HepG2 (cell line): ENCODE data around the gene ANKRD22. TPM values are rescaled to one million over a fixed set of nuclear protein-coding genes. Genes with fewer than 3 reads are reported as not detected.

Source experiments
- ARID3A ChIP-seq: IDR thresholded peaks from 2 replicates; pipeline ENCODE4 v1.6.1; 2012; ENCODE audit warnings: low read depth, low read length, improper control_type of control experiment
- ARID5B ChIP-seq: IDR thresholded peaks from 2 replicates; pipeline ENCODE4 v1.4.0; 2020; ENCODE audit warnings: mild to moderate bottlenecking, missing genetic modification reagents
- CBFB ChIP-seq: sonication (generic); formaldehyde crosslinking; IDR thresholded peaks from 2 replicates; pipeline ENCODE4 v1.4.0; 2020; ENCODE audit warnings: missing genetic modification reagents
- CENPT ChIP-seq: sonication (generic); formaldehyde crosslinking; IDR thresholded peaks from 2 replicates; pipeline ENCODE4 v1.8.0; 2022; ENCODE audit warnings: low read depth, mild to moderate bottlenecking, moderate library complexity, missing genetic modification reagents
- DRAP1 ChIP-seq: IDR thresholded peaks from 2 replicates; pipeline ENCODE4 v1.6.1; 2016; ENCODE audit warnings: missing genetic modification reagents, missing compliant biosample characterization
- GMEB2 ChIP-seq: IDR thresholded peaks from 2 replicates; pipeline ENCODE4 v1.6.1; 2016; ENCODE audit warnings: missing biosample characterization, missing genetic modification reagents, low read depth
- HMG20B ChIP-seq: conservative IDR thresholded peaks from 2 replicates; pipeline ENCODE4 v1.6.1; 2016; ENCODE audit warnings: missing genetic modification reagents, missing compliant biosample characterization
- KAT8 ChIP-seq: IDR thresholded peaks from 2 replicates; pipeline ENCODE4 v1.6.1; 2016; ENCODE audit warnings: missing genetic modification reagents, missing compliant biosample characterization
- POGK ChIP-seq: sonication (generic); formaldehyde crosslinking; conservative IDR thresholded peaks from 2 replicates; pipeline ENCODE4 v1.8.0; 2022; ENCODE audit warnings: mild to moderate bottlenecking, moderate library complexity, missing genetic modification reagents
- SOX6 ChIP-seq, 2 experiments: fragments of 450-650 bp in 1 of 2; sonication (generic) in 1 of 2; formaldehyde crosslinking in 1 of 2; IDR thresholded peaks; 2 replicates each; pipeline versions ENCODE4 v1.4.0 to v1.6.1; 2017 to 2020; ENCODE audit warnings: antibody characterized with exemption in 1 of 2, mild to moderate bottlenecking in 1 of 2, missing genetic modification reagents in 1 of 2
- STAG1 ChIP-seq: sonication (generic); formaldehyde crosslinking; IDR thresholded peaks from 2 replicates; pipeline ENCODE4 v1.4.0; 2020; ENCODE audit warnings: missing genetic modification reagents
- TGIF2 ChIP-seq: IDR thresholded peaks from 2 replicates; pipeline ENCODE4 v1.6.1; 2016; ENCODE audit warnings: control low read depth, missing compliant biosample characterization
- TRIM24 ChIP-seq: sonication (generic); formaldehyde crosslinking; IDR thresholded peaks from 2 replicates; pipeline ENCODE4 v1.8.0; 2022; ENCODE audit warnings: mild to moderate bottlenecking, missing genetic modification reagents
- ZNF446 ChIP-seq: sonication (generic); formaldehyde crosslinking; IDR thresholded peaks from 2 replicates; pipeline ENCODE4 v1.5.0; 2020; ENCODE audit warnings: mild to moderate bottlenecking, missing genetic modification reagents
- ZNF513 ChIP-seq: sonication (generic); formaldehyde crosslinking; conservative IDR thresholded peaks from 2 replicates; pipeline ENCODE4 v1.5.0; 2020; ENCODE audit warnings: missing genetic modification reagents
- ZNF549 ChIP-seq: sonication (generic); formaldehyde crosslinking; IDR thresholded peaks from 2 replicates; pipeline ENCODE4 v1.5.0; 2020; ENCODE audit warnings: missing genetic modification reagents
- ZNF576 ChIP-seq: sonication (generic); formaldehyde crosslinking; IDR thresholded peaks from 2 replicates; pipeline ENCODE4 v1.4.0; 2020; ENCODE audit warnings: mild to moderate bottlenecking, missing genetic modification reagents
- polyA plus RNA-seq, 8 experiments: library from polyadenylated mRNA; depleted of rRNA in 3 of 8; stranded (reverse) in 7 of 8; unstranded in 1 of 8; fragments of >200 nt; fragmentation: Illumina TruSeq in 4 of 8; extraction: Trizol in 4 of 8; gene quantifications; 2 replicates each; pipeline versions ENCODE4 v1.2.1 to v1.2.3, GENCODE V29; 2011 to 2016; ENCODE audit warnings: low read depth in 4 of 8, missing spikeins in 1 of 8, mixed read lengths in 1 of 8; ENCODE audit not compliant: insufficient read depth in 1 of 8
- total RNA-seq, 5 experiments: library from RNA; depleted of rRNA; stranded (reverse); fragments of >200 nt; fragmentation: Illumina TruSeq; extraction: Trizol; gene quantifications; 2 replicates each; pipeline ENCODE4 v1.2.3, GENCODE V29; 2016; ENCODE audit warnings: low read depth in 1 of 5

Gene ANKRD22
- total and polyA plus RNA-seq, 2 of the 13 experiments (the other 11 are each of a cell fraction or from before 2014, with no cell fraction given) = not detected

- TF ChIP-seq POGK (no peak), CBFB (CRISPR knock-in tag) (peak; percentile 92), ARID5B (0 out of 2 replicates have a peak, but pooled peaks have one; percentile 25), SOX6 (IDR thresholded peaks at IDR 0.05) (no peak), SOX6 (CRISPR knock-in tag; IDR thresholded peaks at IDR 0.05) (no peak), ZNF513 (CRISPR knock-in tag) (no peak), CENPT (no peak), ZNF549 (CRISPR knock-in tag) (no peak), DRAP1 (CRISPR knock-in tag) (no peak), TRIM24 (CRISPR knock-in tag) (no peak), GMEB2 (CRISPR knock-in tag) (no peak), ZNF446 (CRISPR knock-in tag) (no peak), KAT8 (CRISPR knock-in tag) (no peak), ARID3A (0 out of 2 replicates have a peak, but pooled peaks have one; percentile 26), ZNF576 (CRISPR knock-in tag) (no peak), HMG20B (CRISPR knock-in tag) (no peak), TGIF2 (CRISPR knock-in tag) (no peak), STAG1 (CRISPR knock-in tag) (peak; percentile 89)
These were observed 16.3 kb downstream of the ANKRD22 start (continued) for GRCh38 chr10:88835096-88835909.
